K562 (cell line): ENCODE measurements around the gene LRMDA. TPM values are rescaled to one million over a fixed set of nuclear protein-coding genes. Genes with fewer than 3 reads are reported as not detected.

ENCODE experiments used
- ATAC-seq: fragments of 200-7000 bp; cut with Tn5 transposase; 3 replicates; pipeline ENCODE4 v1.9.1; 2020; ENCODE audit warnings: moderate library complexity
- BruUV-seq: library from RNA; stranded (reverse); fragments of 400-500 nt; replicated peaks from 2 replicates; lab custom pipeline; 2021; lab: Mats Ljungman, UMichigan
- CTCF ChIA-PET: fragments of 300-600 bp; formaldehyde crosslinking; extraction: SDS; loops from one replicate; lab custom pipeline; 2021; ENCODE audit warnings: low intra/inter-chr PET ratio; lab: Yijun Ruan, JAX
- POLR2A ChIA-PET: fragments of 300-600, 350-650 bp; sonication (Branson Sonifier 250); formaldehyde crosslinking; extraction: SDS; loops from one replicate; lab custom pipeline; 2021; ENCODE audit warnings: antibody characterized with exemption, inconsistent platforms; lab: Yijun Ruan, JAX
- DNase-seq, 4 experiments: peaks; one replicate each; pipeline versions ENCODE4 v3.0.0 to v3.0.0-alpha.2; 2011 to 2018; ENCODE audit warnings: low spot score in 3 of 4, mixed read lengths in 3 of 4; ENCODE audit errors: extremely low read depth in 1 of 4
- FAIRE-seq: peaks from 2 replicates; lab custom pipeline; 2011; peaks lifted over from hg19 to GRCh38; lab: Jason Lieb, UNC
- H2AFZ ChIP-seq: 2 replicates; pipeline ENCODE4 v1.6.0; 2011; ENCODE audit warnings: low read depth, low read length, control low read depth, inconsistent platforms
- H3K27ac ChIP-seq: fragments of 200-600 bp; 3 replicates; pipeline ENCODE4 v1.8.0; 2011; ENCODE audit warnings: low read depth, mild to moderate bottlenecking, control low read depth, inconsistent platforms, low read length, moderate library complexity, mixed read lengths; ENCODE audit errors: extremely low read depth
- H3K27me3 ChIP-seq, 2 experiments: fragments of 300-600 bp in 1 of 2; 2 replicates in 1 of 2; 3 replicates in 1 of 2; pipeline versions ENCODE4 v1.6.0 to v1.8.0; 2011; ENCODE audit warnings: inconsistent platforms in 2 of 2, low read length in 2 of 2, mild to moderate bottlenecking in 1 of 2, mixed read lengths in 1 of 2, moderate library complexity in 1 of 2; ENCODE audit not compliant: control insufficient read depth in 2 of 2, insufficient read depth in 2 of 2
- H3K36me3 ChIP-seq: fragments of 300-600 bp; 3 replicates; pipeline ENCODE4 v1.8.0; 2011; ENCODE audit warnings: mild to moderate bottlenecking, low read length, inconsistent platforms; ENCODE audit not compliant: control insufficient read depth, insufficient read depth
- H3K4me1 ChIP-seq, 2 experiments: fragments of 200-600 bp in 1 of 2; replicated peaks in 1 of 2; 2 replicates in 1 of 2; 3 replicates in 1 of 2; pipeline versions ENCODE4 v1.5.1 to v1.8.0; 2011; ENCODE audit warnings: inconsistent platforms in 2 of 2, low read length in 2 of 2, mild to moderate bottlenecking in 1 of 2, mixed read lengths in 1 of 2, moderate library complexity in 1 of 2; ENCODE audit not compliant: control insufficient read depth in 2 of 2, insufficient read depth in 2 of 2
- H3K4me2 ChIP-seq: 2 replicates; pipeline ENCODE4 v1.6.1; 2011; ENCODE audit warnings: low read length, control low read depth, inconsistent platforms, mixed read lengths; ENCODE audit not compliant: insufficient read depth
- H3K4me3 ChIP-seq: fragments of 200-600 bp; sonication (generic), shearing (Covaris generic); 2 replicates; pipeline ENCODE4 v1.5.1; 2016; ENCODE audit warnings: control low read depth, inconsistent platforms
- H3K79me2 ChIP-seq: fragments of 200-600 bp; 3 replicates; pipeline ENCODE4 v1.8.0; 2011; ENCODE audit warnings: low read length, inconsistent platforms; ENCODE audit not compliant: control insufficient read depth, insufficient read depth
- H3K9ac ChIP-seq, 2 experiments: 2 replicates each; pipeline versions ENCODE4 v1.6.0 to v1.6.1; 2011; ENCODE audit warnings: low read depth in 2 of 2, low read length in 2 of 2, control low read depth in 1 of 2, inconsistent platforms in 1 of 2, mild to moderate bottlenecking in 1 of 2, mixed read lengths in 1 of 2; ENCODE audit not compliant: insufficient read depth in 1 of 2
- H3K9me1 ChIP-seq: one replicate; pipeline ENCODE4 v1.6.0; 2011; ENCODE audit warnings: inconsistent platforms, mild to moderate bottlenecking, low read length, moderate library complexity; ENCODE audit not compliant: control insufficient read depth, insufficient read depth
- H3K9me3 ChIP-seq: replicated peaks from 2 replicates; pipeline ENCODE4 v1.5.1; 2011; ENCODE audit warnings: low read depth, low read length, inconsistent platforms; ENCODE audit not compliant: control insufficient read depth, insufficient read depth
- H4K20me1 ChIP-seq: replicated peaks from 2 replicates; pipeline ENCODE4 v1.6.1; 2011; ENCODE audit warnings: low read length, inconsistent platforms, mixed read lengths; ENCODE audit not compliant: control insufficient read depth, insufficient read depth
- FIP1L1 ChIP-seq: fragments of 200-400 bp; formaldehyde crosslinking; IDR thresholded peaks from 2 replicates; pipeline ENCODE4 v1.6.1; 2018; ENCODE audit warnings: mild to moderate bottlenecking, low read depth, low read length; ENCODE audit not compliant: poor library complexity, severe bottlenecking
- HNRNPK ChIP-seq: fragments of 200-400 bp; formaldehyde crosslinking; IDR thresholded peaks from one replicate; pipeline ENCODE4 v1.6.1; 2018; ENCODE audit warnings: mild to moderate bottlenecking, low read depth, low read length; ENCODE audit not compliant: poor library complexity, severe bottlenecking
- MYBL2 ChIP-seq, 2 experiments: fragments of 450-650 bp in 1 of 2; sonication (generic) in 1 of 2; formaldehyde crosslinking in 1 of 2; IDR thresholded peaks; 2 replicates each; pipeline versions ENCODE4 v1.6.1 to v1.8.1; 2017 to 2022; ENCODE audit warnings: borderline replicate concordance in 1 of 2, inconsistent platforms in 1 of 2, low read depth in 1 of 2, mild to moderate bottlenecking in 1 of 2, missing genetic modification reagents in 1 of 2, moderate library complexity in 1 of 2
- PHF8 ChIP-seq: fragments of 200-600 bp; sonication (generic); IDR thresholded peaks from 2 replicates; pipeline ENCODE4 v1.6.1; 2012; ENCODE audit warnings: mixed run types, mild to moderate bottlenecking, inconsistent platforms, low read length, moderate library complexity, borderline replicate concordance
- POLR2G ChIP-seq: fragments of 200-400 bp; formaldehyde crosslinking; IDR thresholded peaks from 2 replicates; pipeline ENCODE4 v1.6.1; 2017; ENCODE audit warnings: low read depth, mild to moderate bottlenecking, antibody characterized with exemption, low read length, moderate library complexity
- SMARCB1 ChIP-seq: IDR thresholded peaks from 2 replicates; pipeline ENCODE4 v1.6.1; 2011; ENCODE audit warnings: improper control_type of control experiment, low read depth; ENCODE audit not compliant: insufficient read length
- TCF15 ChIP-seq: fragments of 250-450 bp; sonication (Bioruptor Pico); IDR thresholded peaks from 2 replicates; pipeline ENCODE4 v1.8.0; 2022; ENCODE audit warnings: moderate library complexity, mild to moderate bottlenecking, inconsistent platforms
- VEZF1 ChIP-seq: fragments of 200-800 bp; sonication (Bioruptor generic); IDR thresholded peaks from 2 replicates; pipeline ENCODE4 v1.6.1; 2017; ENCODE audit warnings: missing genetic modification characterization, missing compliant biosample characterization
- WGBS: fragments of 100-300 bp; shearing (Covaris generic); methylation state at CpG from one replicate; pipeline ENCODE4 v1.1.6; 2016; ENCODE audit warnings: low coverage, mixed read lengths; ENCODE audit not compliant: insufficient coverage; ENCODE audit errors: missing lambda C conversion rate; 5-methylcytosine and 5-hydroxymethylcytosine counted together
- in situ Hi-C: fragments of 300-500 bp; cut with MboI; formaldehyde crosslinking; loops from 4 replicates; pipeline ENCODE4 v1.15.0; 2018; ENCODE audit warnings: inconsistent platforms, mixed read lengths
- intact Hi-C: fragments of 100-400 bp; cut with micrococcal nuclease; formaldehyde crosslinking; loops from 2 replicates; pipeline ENCODE4 v1.14.2; 2022
- polyA plus RNA-seq, 8 experiments: library from polyadenylated mRNA; depleted of rRNA in 4 of 8; stranded (reverse) in 5 of 8; unstranded in 3 of 8; fragments of >200 nt; fragmentation: Nextera tagmentation in 2 of 8; fragmentation: Illumina TruSeq in 1 of 8; extraction: Ambion mirVana in 2 of 8; extraction: Trizol in 1 of 8; gene quantifications; 2 replicates each; pipeline versions ENCODE4 v1.2.1 to v1.2.3, GENCODE V29; 2011 to 2014; ENCODE audit warnings: inconsistent platforms in 1 of 8, missing spikeins in 1 of 8
- total RNA-seq, 7 experiments: library from RNA; depleted of rRNA in 6 of 7; stranded (reverse); fragments of >200 nt in 6 of 7; fragmentation: Illumina TruSeq in 2 of 7; extraction: Trizol in 2 of 7; gene quantifications; 2 replicates each; pipeline versions ENCODE4 v1.2.1 to v1.2.3, GENCODE V29; 2011 to 2021; ENCODE audit warnings: low replicate concordance in 1 of 7

The LRMDA gene
- total and polyA plus RNA-seq, 9 of the 15 experiments (the other 6 are each of a cell fraction or from before 2014, with no cell fraction given): 0.25 TPM; not detected in 8

- no TSS peak for BruUV-seq
- no peak overlapping the region for H3K9ac ChIP-seq
- no peak for FAIRE-seq
- ChIA-PET POLR2A (interaction anchor here (1.0 kb wide), 2 partner anchors 9 to 12 kb away, joined by 3 to 4 read pairs; no protein-coding TSS in a partner anchor), CTCF (no interaction called here)
- no peaks in the 10 kb centered on the region for H3K79me2 ChIP-seq
- H4K20me1 ChIP-seq: no peaks in the 10 kb centered on the region
- H3K36me3 ChIP-seq: no peaks in the 10 kb centered on the region
- H3K4me3 ChIP-seq: no peak overlapping the region
- in situ Hi-C loops (no loop called here), intact Hi-C loops (no loop called here)
- TF ChIP-seq POLR2G (no peak), HNRNPK (no peak), FIP1L1 (no peak), SMARCB1 (no peak), TCF15 (CRISPR knock-in tag) (no peak), VEZF1 (CRISPR knock-in tag) (no peak), PHF8 (no peak), MYBL2 (IDR thresholded peaks at IDR 0.05; ENCODE audit: low read depth) (no peak), MYBL2 (CRISPR knock-in tag; IDR thresholded peaks at IDR 0.05; ENCODE audit: borderline replicate concordance) (no peak)
- no peak for ATAC-seq
- no peaks in the 10 kb centered on the region for H3K9me3 ChIP-seq
- H3K9me1 ChIP-seq: no peaks in the 10 kb centered on the region
- no peak for DNase-seq
- H3K27me3 ChIP-seq: peaks cover 17 to 49% of the 10 kb centered on the region in 2 experiments
- 4% methylated on average over 8 of the region's 8 CpGs for WGBS
- H3K27ac ChIP-seq: no peak overlapping the region
- peaks cover 6 to 14% of the 10 kb centered on the region in 2 experiments; a peak in 4 of 5 replicates for H3K4me1 ChIP-seq
- H2AFZ ChIP-seq: no peak overlapping the region
- no peak overlapping the region for H3K4me2 ChIP-seq
These were observed 1.8 kb downstream of the LRMDA start for GRCh38 chr10:75433216-75433615.
